DMS79 (cell line): ENCODE measurements around the gene PPHLN1.
A peak's percentile ranks its signal among the peaks of the same experiment; 100 is the strongest.

Experiments
- DNase-seq: peaks from one replicate; lab custom pipeline; 2025; lab: John Stamatoyannopoulos, UW

PPHLN1 gene

DNA sequence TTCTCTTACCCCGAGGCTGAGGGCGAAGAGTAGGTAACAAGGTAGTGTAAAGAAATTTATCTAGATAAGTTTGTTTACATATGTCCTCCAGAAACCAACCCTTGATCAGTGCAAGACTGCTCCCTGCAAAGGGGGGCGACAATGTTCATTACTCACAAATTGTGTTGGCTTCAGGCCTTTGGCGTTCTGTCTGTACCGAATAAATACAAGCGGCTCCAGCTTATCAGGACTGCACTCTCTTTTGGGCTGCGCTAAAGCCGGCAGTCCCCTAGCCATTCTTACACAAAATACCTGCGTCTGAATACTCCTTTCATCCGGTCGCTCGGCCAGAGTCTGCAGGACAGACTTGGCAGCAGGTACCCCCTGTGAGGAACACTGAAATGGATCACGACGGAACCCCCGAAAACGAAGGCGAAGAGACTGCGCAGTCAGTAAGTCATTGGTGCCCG, 116.4 kb downstream of the PPHLN1 start:
- no peak for DNase-seq

DNA sequence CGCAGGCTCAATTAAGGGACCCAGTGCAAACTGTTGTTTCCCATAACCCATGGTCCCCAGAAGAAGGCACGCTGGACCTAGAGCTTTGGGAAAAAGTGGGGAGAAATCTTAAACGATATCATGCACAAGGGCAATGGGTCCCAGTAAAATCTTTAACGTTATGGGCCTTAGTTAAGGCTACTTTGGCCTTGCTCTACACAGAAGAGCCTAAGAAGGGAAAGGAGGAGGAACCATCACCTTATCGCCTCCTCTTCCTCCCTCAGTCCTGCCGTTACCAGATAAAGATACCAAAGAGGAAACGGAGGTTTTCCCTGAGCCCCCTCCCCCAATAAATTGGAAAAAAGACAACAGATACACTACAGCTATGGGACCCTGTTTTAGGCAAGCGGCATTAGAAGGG, 116.9 kb downstream of the PPHLN1 start:
- DNase-seq, result no peak

DNA sequence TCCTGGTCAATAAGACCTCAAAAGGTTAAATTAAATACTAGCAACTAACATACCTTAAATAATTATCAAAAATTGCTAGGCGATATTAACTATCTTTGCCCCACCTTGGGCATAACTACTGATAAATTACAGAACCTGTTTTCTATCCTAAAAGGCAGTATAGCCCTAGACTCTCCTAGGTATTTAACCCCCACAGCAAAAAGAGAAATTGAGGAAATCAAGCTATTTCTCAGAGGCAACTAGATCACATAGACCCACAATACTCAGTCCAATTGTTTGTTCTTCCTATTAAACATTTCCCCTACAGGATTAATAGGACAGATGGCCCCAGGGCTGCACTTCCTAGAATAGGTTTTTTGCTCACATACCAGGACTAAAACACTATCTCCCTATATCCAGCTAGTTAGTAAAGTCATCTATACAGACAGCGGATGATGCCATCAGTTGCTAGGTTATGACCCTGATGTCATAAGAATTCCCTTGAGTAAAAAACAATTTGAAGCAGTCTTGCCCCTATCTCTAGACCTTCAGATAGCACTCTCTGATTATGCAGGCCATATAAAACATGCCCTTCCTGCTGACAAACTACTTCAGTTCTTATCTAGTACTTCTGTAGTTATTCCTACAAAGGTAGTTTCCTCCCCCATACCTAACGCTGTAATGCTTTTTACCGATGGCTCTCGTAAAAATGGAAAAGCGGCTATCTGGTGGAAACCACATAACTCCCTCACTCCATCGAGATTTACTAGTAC, 118.4 kb downstream of the PPHLN1 start:
- DNase-seq, result no peak

DNA sequence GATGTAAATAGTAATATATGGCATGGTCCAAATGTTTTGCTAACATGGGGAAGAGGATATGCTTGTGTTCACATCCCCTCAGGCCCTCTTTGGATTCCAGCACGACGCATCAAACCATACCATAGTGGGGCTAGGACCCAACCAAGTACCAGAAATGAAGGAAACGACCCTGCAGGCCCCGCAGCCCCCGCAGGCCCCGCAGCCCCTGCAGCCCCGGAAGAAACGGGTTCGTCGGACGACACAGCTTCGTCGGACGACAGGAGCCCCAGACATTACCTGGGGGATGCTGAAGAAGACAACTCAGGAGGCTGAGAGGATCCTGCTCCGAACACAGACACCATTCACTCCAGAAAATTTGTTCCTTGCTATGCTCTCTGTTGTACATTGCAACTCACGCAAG, 119.9 kb downstream of the PPHLN1 start:
- no peak for DNase-seq

DNA sequence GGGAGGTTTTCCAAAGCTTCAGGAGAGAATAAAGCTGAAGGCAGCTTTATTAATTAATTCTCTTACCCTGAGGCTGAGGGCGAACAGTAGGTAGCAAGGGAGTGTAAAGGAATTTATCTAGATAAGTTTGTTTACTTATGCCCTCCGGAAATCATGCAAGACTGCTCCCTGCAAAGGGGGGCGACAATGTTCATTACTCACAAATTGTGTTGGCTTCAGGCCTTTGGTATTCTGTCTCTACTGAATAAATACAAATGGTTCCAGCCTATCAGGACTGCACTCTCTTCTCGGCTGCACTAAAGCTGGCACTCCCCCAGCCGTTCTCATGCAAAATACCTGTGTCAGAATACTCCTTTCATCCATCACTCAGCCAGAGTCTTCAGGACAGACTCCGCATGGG, 120.8 kb downstream of the PPHLN1 start:
- DNase-seq, result no peak

DNA sequence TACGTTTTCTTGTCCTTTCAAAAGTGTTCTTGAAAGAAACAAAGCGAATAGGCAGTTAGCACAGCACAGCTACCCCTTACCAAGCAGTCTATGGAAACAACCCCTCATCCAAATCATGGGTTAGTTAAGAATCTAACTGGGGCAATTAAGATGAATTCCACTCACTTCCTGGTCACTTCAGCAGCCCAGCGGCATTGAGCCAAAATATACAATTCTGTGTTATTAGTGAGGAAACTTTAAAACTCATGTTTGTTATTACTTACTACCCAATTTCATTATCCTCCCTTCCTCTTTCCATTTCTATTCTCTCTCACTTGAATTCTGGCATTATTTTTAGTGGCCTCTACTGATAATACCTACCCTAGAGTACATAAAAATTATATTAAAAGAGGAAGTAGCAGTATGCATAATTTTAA, 121.4 kb downstream of the PPHLN1 start:
- no peak for DNase-seq

DNA sequence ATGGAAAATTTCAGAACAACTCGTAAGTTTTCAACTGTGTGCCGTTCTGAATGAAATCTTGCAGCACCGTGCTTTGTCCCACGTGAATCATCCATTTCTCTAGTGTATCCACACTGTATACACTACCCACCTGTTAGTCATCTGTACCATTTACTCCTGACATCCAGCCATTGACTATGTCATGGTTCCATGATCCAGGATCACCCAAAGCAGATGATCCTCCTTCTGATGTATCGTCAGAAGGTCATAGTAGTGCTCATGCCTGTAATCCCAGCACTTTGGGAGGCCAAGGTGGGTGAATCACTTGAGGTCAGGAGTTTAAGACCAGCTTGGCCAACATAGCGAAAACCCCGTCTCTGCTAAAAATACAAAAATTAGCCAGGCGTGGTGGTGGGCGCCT, 122.9 kb downstream of the PPHLN1 start:
- no peak for DNase-seq

DNA sequence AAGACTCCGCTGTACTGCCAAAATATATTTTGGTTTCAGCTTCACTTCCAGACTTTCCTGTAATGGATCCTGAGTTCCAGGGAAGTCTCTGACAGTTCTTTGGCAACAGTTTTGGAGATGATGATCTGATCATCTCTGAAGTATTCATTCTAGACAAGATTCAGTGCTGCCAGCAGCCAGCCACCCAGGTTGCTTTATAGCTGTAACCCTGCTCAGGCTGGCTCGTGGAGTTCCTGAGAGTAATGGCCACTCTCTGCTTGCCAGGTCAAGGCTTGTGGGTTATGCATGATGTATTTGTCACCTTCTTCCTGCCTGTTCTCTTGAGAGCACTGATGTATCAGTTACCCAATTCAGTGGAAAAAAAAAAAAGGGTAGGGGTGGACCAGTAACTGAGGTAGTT, 124.3 kb downstream of the PPHLN1 start:
- DNase-seq, result no peak

DNA sequence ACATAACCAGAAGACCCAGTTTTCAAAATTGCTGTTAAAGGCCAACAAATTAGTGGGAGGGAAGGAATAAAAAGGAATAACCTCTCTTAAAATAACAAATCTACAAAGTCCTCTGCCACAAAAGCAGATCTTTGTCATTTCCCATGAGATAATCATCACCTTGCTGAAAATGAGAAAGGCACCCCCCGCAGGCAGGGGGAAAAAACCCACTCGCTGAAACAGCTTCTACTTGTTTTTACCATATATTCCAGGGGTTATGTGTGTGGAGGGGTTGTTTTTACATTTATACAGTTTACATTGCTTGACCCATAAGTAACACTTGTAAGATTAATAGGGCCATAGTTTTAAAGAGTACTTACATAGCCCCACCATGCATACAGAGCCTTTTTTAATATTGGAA, 132.6 kb downstream of the PPHLN1 start:
- no peak for DNase-seq

DNA sequence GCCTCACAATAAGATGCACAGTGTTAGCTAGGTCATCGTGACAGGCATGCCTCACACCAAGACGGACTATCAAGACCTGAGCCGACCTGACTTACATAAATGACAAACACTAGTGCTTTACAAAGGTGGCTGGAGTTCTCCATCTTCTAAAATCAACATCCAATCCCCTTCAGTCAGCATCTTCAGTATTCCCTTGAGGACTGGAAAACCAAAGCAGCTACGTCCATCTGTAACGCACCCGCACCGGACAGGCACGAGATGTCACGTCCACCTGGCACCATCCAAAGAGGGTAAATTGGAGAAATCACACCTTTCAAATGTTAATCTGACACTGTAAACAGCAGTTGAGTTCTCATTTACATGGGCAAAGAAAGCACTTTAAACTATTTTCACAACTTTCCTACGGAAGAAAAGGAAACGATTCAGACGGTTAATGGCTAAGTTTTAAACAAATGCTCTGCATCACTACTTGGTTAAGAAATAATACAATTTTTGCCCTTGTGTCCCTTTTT, 133.4 kb downstream of the PPHLN1 start:
- DNase-seq, result no peak

DNA sequence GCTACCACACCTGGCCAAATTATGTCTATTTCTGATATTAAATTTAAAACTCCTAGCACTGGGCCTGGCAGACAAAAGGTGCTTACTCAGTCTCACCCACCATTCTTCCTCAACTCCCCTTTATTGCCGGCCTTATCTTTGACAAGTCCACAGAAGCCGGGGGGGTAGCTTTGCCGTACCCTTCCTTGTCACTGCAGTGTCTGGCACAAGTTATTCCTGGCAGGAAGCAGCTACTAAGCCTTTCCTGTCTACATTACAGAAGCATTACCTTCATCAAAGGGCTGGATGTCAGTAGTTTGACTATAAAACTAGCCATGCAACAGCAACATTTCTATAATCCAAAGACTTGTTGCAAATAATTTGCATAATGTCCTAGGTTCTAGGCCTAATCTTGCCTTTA, 136.5 kb downstream of the PPHLN1 start:
- no peak for DNase-seq

DNA sequence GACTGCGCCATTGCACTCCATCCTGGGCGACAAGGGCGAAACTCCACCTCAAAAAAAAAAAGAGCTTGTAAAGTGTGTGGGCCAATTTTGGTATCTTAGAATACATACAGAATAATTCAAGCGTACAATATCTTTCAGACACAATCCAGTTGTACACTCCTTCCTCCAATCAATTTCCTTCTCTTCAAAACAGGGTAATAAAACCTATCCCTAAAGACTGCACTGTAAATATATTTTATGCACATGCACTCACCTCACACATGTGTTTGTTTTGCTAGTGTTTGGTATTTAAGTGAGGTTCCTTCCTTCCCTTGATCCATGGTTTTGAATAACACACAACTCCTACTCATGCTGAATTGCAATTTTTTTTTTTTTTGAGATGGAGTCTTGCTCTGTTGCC, 137.7 kb downstream of the PPHLN1 start:
- DNase-seq, result no peak

DNA sequence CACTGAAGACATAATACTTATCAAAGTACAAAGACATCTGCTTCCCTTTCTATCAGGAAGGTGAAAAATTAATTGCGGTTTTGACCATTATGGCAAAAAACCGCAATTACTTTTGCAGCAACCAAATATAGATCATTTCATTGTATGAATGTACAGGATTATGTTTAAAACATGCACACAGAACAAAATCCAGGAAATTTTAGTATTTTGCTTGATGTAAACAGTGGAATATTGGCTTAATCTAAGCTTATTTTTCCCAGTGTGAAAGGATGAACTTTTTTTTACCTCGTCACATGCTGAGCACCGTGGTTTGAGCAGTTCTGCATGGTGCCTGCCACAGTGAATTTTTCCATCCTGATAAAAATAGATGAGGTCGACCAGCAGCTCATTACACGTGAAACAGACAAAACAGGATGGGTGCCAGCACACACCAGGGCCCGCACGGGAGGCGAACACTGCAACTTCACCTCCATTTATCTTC, 142.4 kb downstream of the PPHLN1 start:
- no peak for DNase-seq

DNA sequence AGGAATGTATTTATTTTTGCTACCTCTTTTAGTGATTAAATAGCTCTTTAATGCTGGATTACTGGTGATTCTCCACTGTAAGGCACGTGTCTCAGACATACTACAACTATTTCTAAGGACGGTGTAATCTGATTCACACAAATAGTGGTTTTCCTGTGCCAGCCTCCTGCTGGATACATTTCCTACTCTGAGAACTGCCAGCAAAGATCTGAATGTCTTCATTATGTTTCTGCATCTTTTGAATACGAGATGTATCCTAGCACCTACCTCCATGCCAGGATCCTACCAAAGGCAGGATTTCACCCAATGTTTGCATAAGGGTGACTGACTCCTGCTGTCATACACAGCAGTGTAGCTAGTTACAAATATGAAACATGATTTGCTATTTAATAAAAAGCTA, 143.0 kb downstream of the PPHLN1 start:
- DNase-seq, result no peak

DNA sequence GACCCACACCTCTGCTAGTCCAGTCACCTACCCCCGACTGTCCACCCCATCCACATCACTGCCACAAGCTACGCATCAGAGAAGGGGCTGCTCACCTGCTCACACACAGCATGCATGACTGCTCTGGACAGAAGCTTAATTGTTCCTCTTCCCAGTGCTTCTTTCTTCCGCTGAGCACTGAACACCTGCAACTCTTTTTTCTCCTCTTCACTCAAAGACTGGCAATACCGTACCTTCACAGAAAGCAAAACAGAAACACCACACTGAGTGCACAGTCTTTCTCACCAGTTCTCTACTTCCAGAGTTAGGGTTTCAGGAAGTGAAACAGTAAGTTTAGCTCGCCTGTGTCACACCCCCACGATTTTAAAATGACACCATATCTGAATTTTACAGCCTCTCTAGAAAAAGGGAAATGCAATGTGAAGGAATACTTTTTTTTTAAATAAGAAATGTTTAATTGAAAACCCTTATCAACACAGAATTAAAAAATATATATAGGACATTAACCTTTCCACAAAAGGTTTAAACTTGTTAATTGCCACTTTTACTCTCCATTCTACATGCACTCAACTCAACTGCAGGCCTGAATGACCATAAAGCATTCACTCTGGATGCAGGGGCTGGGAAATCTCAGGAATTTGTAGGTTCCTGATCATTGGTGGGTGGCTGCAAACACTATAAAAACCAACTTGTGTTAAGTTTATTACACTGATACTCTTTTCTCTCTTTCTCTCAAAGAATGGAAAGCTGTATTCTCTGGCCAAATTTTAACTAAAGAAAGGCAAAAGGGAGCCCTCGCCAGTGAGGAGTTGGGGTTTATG, 143.6 kb downstream of the PPHLN1 start:
- peak; percentile 3 for DNase-seq

DNA sequence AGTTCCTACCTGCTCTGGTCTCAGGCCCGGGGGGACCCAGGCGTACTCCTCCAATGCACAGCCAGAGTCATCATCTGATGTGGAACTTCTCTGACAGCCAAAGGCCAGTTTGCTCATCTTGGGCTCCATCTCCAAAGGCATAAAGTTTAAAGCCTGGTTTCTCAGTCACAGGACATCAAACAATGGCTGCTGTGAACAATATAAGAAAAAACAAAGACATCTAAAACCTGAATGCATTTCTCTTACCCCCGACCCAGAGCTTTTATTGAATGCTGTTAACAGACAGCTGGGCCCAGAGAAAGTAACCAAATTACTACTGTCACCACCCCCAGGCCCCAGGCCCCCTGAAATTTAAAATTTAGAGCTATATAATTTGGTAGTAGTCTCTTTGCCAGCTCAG, 146.4 kb downstream of the PPHLN1 start:
- no peak for DNase-seq

DNA sequence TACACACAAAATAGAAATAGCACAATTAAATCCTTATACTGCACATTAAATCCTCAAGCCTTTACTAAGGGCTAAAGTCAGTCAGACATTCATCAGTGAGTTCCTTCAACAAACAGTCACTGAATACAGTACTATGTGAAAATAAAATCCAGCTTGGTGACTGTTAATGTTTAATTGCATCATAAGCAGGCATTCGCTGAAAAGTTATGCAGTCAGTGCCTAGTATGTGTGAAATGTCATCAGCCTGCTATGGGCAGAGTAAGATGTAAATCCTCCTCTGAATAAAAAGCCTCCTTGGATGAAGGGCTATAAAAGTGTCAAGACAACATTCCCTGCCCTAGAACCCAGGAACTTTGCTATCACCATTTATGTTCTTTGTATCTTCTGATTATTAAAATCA, 147.2 kb downstream of the PPHLN1 start:
- DNase-seq, result no peak

DNA sequence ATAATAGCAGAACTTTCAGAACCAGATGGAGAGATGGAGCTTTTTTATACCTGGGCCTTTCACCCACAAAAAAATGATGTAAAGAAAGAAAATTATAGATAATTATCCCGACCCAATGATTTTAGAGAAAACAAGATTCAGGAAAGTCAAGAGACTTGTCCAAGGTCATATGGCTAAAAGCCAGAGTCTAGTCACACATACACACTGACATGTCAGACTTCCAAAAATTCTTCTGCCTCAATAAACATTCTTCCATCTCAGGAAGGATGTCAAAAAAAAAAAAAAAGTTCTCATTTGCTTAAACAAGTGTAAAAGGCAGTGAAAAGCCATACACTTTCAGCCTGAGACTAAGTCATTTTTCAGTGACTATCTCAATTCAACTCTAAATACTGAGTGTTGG, 147.6 kb downstream of the PPHLN1 start:
- DNase-seq, result no peak

DNA sequence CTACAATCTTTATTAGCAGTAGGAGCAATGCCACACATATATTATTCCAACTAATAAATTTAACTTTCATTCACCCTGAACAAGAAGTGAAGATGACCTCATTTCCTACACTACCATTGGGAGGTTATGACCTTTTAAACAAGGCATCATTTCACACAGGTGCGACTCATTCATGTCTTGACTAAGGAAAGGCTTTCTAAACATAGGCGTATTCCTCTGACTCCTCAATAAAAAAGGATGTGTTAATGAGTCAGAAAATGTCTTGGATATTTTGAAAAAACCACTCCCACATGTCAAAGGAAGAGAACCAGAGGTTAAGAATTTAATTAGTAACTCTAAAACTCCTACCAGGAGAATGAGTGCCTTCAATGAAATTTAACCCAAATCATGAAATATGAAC, 148.4 kb downstream of the PPHLN1 start:
- DNase-seq, result no peak

DNA sequence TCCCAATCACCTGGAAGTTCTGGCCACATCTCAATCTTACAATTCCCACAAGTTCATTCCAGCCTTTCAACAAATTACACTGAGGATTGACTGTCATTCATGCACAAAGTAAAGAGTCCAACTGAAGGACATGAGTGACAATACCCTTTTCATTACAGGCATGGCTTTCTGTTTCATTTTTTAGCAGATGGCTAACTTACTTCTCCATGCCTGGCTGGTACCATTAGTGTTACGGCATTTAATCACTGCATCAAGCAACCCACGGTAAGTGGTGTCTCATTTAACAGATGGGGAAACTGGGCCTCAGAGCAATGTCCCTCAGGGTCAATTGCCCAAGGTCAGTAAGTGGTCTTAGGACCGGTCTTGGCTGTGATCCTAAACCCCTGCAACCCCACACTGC, 149.1 kb downstream of the PPHLN1 start:
- DNase-seq, result peak; percentile 55

DNA sequence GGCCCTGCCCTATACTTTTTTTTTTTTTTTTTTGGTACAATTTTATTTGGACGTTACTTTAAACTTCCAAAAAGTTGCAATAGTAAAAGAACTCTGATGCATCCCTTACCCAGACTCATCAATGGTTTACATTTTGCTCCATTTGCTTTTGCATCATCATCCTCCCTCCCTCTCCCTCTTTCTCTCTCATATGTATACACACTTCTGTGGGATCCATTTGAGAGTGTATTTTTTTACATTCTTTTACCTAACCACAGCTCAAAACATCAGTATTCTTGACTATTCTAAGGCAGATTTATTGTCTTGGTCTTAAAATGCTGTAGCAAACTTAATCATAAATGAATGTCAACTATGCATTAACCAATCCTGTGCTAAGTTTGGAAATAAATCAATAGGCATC, 152.0 kb downstream of the PPHLN1 start:
- DNase-seq, result no peak

DNA sequence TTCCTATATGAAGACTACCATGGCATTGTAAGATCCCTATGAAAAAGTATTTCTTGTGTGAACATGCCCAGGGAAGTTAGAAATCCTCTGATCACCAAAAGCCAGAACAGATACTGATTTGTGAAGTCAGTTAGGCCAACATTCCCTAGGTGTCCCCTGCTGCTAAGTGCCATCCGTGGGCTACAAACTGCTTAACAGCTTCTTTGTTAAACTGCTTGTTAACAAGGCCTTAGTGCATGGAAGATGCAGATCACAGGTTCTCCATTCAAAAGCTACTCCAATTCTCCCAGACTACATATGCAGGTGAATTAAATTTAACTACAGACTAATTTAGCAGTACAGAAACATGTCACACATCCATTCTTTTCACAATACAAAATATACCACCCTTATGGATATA, 155.4 kb downstream of the PPHLN1 start:
- DNase-seq, result no peak

DNA sequence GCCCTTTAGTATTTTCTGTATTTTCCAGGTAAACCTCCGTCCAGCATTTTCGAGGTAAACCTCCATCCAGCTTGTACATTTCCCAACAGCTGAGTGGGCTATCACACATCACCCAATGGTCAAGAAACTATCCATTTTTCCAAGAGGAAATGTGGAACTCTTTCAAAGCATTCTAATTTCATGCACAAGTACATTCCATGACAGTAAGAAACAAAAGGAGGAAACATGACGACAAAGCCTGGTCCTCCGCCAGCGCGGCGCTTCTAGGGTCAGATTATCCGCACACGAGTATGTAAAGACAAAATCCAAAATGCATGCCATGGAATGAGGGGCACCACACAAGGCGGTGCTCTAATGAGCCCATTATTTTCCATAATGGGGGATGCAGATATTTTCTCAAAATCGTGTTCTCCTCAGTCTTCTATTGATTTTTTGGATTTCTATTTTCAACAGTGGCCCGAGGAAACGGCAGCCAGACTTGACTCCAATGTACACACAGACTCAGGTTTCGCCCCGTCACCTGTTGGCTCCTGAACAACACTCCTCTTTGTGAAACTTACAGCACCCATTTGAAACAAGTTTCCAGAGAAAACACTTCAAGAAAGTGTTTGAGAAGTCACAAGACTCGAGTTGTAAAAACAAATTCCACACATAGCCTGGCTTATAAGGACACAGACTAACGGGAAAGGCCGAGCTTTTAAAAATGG, 156.2 kb downstream of the PPHLN1 start:
- no peak for DNase-seq
